HepG2 (cell line): ENCODE measurements around the gene WDR82. TPM values are rescaled to one million over a fixed set of nuclear protein-coding genes. Genes with fewer than 3 reads are reported as not detected.

Experiments used
- ERF ChIP-seq: IDR thresholded peaks from 2 replicates; pipeline ENCODE4 v1.6.1; 2018; ENCODE audit warnings: missing biosample characterization, missing genetic modification reagents
- HIVEP1 ChIP-seq: sonication (generic); formaldehyde crosslinking; IDR thresholded peaks from 2 replicates; pipeline ENCODE4 v1.4.0; 2020; ENCODE audit warnings: mild to moderate bottlenecking, missing genetic modification reagents
- KLF15 ChIP-seq: sonication (generic); formaldehyde crosslinking; IDR thresholded peaks from 2 replicates; pipeline ENCODE4 v1.8.1; 2023; ENCODE audit warnings: borderline replicate concordance, mild to moderate bottlenecking, inconsistent platforms, missing genetic modification reagents, mixed read lengths
- MIER3 ChIP-seq: IDR thresholded peaks from 2 replicates; pipeline ENCODE4 v1.6.1; 2016; ENCODE audit warnings: missing compliant biosample characterization, borderline replicate concordance
- NR3C1 ChIP-seq: sonication (generic); formaldehyde crosslinking; IDR thresholded peaks from 2 replicates; pipeline ENCODE4 v1.4.0; 2020; ENCODE audit warnings: missing genetic modification reagents
- NRL ChIP-seq: sonication (generic); formaldehyde crosslinking; IDR thresholded peaks from 2 replicates; pipeline ENCODE4 v1.5.0; 2020; ENCODE audit warnings: missing genetic modification reagents, mild to moderate bottlenecking, moderate library complexity, borderline replicate concordance
- SIN3B ChIP-seq: fragments of 150-350 bp; IDR thresholded peaks from 2 replicates; pipeline ENCODE4 v1.6.1; 2014; ENCODE audit warnings: low read length
- SMAD3 ChIP-seq: sonication (generic); formaldehyde crosslinking; IDR thresholded peaks from 2 replicates; pipeline ENCODE4 v1.4.0; 2020; ENCODE audit warnings: missing genetic modification reagents
- SNRNP70 ChIP-seq: fragments of 200-400 bp; formaldehyde crosslinking; IDR thresholded peaks from 2 replicates; pipeline ENCODE4 v1.6.1; 2017; ENCODE audit warnings: mild to moderate bottlenecking, low read depth, low read length, moderate library complexity
- SPEN ChIP-seq: sonication (generic); formaldehyde crosslinking; IDR thresholded peaks from 2 replicates; pipeline ENCODE4 v1.5.1; 2020; ENCODE audit warnings: low read depth, mild to moderate bottlenecking, missing genetic modification reagents
- ZNF20 ChIP-seq: sonication (generic); formaldehyde crosslinking; IDR thresholded peaks from 2 replicates; pipeline ENCODE4 v1.4.0; 2020; ENCODE audit warnings: mild to moderate bottlenecking, moderate library complexity, missing genetic modification reagents
- ZNF441 ChIP-seq: sonication (generic); formaldehyde crosslinking; IDR thresholded peaks from 2 replicates; pipeline ENCODE4 v1.7.0; 2021; ENCODE audit warnings: missing genetic modification reagents, borderline replicate concordance
- ZNF782 ChIP-seq: sonication (generic); formaldehyde crosslinking; IDR thresholded peaks from 2 replicates; pipeline ENCODE4 v1.4.0; 2020; ENCODE audit warnings: missing genetic modification reagents, mild to moderate bottlenecking, borderline replicate concordance
- polyA plus RNA-seq, 8 experiments: library from polyadenylated mRNA; depleted of rRNA in 3 of 8; stranded (reverse) in 7 of 8; unstranded in 1 of 8; fragments of >200 nt; fragmentation: Illumina TruSeq in 4 of 8; extraction: Trizol in 4 of 8; gene quantifications; 2 replicates each; pipeline versions ENCODE4 v1.2.1 to v1.2.3, GENCODE V29; 2011 to 2016; ENCODE audit warnings: low read depth in 4 of 8, missing spikeins in 1 of 8, mixed read lengths in 1 of 8; ENCODE audit not compliant: insufficient read depth in 1 of 8
- total RNA-seq, 5 experiments: library from RNA; depleted of rRNA; stranded (reverse); fragments of >200 nt; fragmentation: Illumina TruSeq; extraction: Trizol; gene quantifications; 2 replicates each; pipeline ENCODE4 v1.2.3, GENCODE V29; 2016; ENCODE audit warnings: low read depth in 1 of 5
- TF ChIP-seq, protein P1 (sequence below): sonication (generic); formaldehyde crosslinking; IDR thresholded peaks from 2 replicates; pipeline ENCODE4 v1.4.0; 2020; ENCODE audit warnings: missing genetic modification reagents, borderline replicate concordance
- TF ChIP-seq, protein P2 (sequence below): sonication (generic); formaldehyde crosslinking; IDR thresholded peaks from 2 replicates; pipeline ENCODE4 v1.5.0; 2020; ENCODE audit warnings: missing genetic modification reagents
- TF ChIP-seq, protein P3 (sequence below): sonication (generic); formaldehyde crosslinking; IDR thresholded peaks from 2 replicates; pipeline ENCODE4 v1.4.0; 2020; ENCODE audit warnings: missing genetic modification reagents
- TF ChIP-seq, protein P4 (sequence below): sonication (generic); formaldehyde crosslinking; IDR thresholded peaks from 2 replicates; pipeline ENCODE4 v1.8.0; 2022; ENCODE audit warnings: mild to moderate bottlenecking, missing genetic modification reagents; ENCODE audit not compliant: insufficient replicate concordance

Gene WDR82
- total and polyA plus RNA-seq, 2 of the 13 experiments (the other 11 are each of a cell fraction or from before 2014, with no cell fraction given) = 39.1 to 59.5 TPM

DNA sequence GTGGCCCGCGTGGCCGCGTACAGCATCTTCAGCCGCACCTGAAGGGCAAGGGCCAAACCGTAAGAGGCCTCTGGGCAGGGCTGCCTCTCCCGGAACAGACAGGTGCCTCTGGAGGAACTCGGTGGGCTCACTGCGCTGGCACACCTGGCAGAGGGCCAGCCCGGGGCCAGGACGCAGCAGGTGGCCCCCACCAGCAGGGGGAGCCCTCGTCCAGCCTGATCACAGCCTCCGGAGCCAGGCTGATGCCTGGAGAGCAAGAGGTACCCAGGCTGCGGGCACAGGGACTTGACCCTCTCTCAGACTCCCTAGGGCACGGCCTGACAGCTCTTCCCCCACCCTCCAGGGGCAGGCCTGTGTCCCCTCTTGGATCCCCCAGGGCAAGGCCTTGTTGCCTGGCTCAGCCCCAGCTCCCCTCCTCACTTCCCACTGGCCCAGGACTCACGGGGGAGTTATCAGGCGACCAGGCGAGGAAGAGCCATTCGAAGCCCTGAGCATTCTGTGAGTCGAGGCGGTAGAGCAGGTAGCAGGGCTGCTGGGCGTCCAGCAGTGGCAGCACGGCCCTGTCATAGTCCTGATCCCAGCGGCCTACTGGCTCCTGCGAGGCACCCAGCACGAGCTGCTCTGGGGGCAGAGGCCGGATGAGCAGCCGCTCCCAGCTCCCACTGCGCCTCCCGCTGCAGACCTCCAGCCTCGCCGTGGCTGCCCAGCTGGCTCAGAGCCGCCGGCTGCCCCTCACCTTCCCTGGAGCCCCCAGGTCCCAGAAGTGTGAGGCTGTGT, 46.8 kb downstream of the WDR82 start (continued):
- TF ChIP-seq, protein P1, sequence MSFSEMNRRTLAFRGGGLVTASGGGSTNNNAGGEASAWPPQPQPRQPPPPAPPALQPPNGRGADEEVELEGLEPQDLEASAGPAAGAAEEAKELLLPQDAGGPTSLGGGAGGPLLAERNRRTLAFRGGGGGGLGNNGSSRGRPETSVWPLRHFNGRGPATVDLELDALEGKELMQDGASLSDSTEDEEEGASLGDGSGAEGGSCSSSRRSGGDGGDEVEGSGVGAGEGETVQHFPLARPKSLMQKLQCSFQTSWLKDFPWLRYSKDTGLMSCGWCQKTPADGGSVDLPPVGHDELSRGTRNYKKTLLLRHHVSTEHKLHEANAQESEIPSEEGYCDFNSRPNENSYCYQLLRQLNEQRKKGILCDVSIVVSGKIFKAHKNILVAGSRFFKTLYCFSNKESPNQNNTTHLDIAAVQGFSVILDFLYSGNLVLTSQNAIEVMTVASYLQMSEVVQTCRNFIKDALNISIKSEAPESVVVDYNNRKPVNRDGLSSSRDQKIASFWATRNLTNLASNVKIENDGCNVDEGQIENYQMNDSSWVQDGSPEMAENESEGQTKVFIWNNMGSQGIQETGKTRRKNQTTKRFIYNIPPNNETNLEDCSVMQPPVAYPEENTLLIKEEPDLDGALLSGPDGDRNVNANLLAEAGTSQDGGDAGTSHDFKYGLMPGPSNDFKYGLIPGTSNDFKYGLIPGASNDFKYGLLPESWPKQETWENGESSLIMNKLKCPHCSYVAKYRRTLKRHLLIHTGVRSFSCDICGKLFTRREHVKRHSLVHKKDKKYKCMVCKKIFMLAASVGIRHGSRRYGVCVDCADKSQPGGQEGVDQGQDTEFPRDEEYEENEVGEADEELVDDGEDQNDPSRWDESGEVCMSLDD (CRISPR knock-in tag) = no peak
- 0 out of 2 replicates have a peak, but pooled peaks have one; percentile 11 for TF ChIP-seq HIVEP1
- TF ChIP-seq, protein P2, sequence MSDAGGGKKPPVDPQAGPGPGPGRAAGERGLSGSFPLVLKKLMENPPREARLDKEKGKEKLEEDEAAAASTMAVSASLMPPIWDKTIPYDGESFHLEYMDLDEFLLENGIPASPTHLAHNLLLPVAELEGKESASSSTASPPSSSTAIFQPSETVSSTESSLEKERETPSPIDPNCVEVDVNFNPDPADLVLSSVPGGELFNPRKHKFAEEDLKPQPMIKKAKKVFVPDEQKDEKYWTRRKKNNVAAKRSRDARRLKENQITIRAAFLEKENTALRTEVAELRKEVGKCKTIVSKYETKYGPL (CRISPR knock-in tag) = no peak
- TF ChIP-seq ZNF20 (CRISPR knock-in tag) = no peak
- 0 out of 2 replicates have a peak, but pooled peaks have one; percentile 35 for TF ChIP-seq NRL (CRISPR knock-in tag)
- no peak for TF ChIP-seq SMAD3 (CRISPR knock-in tag)
- no peak for TF ChIP-seq SNRNP70
- TF ChIP-seq MIER3 (CRISPR knock-in tag) = peak; percentile 41; the same call in 1 of the 2 replicates
- TF ChIP-seq NR3C1 (CRISPR knock-in tag) = no peak
- TF ChIP-seq ZNF441 = no peak
- TF ChIP-seq, protein P3, sequence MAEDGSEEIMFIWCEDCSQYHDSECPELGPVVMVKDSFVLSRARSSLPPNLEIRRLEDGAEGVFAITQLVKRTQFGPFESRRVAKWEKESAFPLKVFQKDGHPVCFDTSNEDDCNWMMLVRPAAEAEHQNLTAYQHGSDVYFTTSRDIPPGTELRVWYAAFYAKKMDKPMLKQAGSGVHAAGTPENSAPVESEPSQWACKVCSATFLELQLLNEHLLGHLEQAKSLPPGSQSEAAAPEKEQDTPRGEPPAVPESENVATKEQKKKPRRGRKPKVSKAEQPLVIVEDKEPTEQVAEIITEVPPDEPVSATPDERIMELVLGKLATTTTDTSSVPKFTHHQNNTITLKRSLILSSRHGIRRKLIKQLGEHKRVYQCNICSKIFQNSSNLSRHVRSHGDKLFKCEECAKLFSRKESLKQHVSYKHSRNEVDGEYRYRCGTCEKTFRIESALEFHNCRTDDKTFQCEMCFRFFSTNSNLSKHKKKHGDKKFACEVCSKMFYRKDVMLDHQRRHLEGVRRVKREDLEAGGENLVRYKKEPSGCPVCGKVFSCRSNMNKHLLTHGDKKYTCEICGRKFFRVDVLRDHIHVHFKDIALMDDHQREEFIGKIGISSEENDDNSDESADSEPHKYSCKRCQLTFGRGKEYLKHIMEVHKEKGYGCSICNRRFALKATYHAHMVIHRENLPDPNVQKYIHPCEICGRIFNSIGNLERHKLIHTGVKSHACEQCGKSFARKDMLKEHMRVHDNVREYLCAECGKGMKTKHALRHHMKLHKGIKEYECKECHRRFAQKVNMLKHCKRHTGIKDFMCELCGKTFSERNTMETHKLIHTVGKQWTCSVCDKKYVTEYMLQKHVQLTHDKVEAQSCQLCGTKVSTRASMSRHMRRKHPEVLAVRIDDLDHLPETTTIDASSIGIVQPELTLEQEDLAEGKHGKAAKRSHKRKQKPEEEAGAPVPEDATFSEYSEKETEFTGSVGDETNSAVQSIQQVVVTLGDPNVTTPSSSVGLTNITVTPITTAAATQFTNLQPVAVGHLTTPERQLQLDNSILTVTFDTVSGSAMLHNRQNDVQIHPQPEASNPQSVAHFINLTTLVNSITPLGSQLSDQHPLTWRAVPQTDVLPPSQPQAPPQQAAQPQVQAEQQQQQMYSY = no peak
- TF ChIP-seq ERF = no peak
- TF ChIP-seq, protein P4, sequence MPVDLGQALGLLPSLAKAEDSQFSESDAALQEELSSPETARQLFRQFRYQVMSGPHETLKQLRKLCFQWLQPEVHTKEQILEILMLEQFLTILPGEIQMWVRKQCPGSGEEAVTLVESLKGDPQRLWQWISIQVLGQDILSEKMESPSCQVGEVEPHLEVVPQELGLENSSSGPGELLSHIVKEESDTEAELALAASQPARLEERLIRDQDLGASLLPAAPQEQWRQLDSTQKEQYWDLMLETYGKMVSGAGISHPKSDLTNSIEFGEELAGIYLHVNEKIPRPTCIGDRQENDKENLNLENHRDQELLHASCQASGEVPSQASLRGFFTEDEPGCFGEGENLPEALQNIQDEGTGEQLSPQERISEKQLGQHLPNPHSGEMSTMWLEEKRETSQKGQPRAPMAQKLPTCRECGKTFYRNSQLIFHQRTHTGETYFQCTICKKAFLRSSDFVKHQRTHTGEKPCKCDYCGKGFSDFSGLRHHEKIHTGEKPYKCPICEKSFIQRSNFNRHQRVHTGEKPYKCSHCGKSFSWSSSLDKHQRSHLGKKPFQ (CRISPR knock-in tag) = no peak
- no peak for TF ChIP-seq ZNF782 (CRISPR knock-in tag)
- TF ChIP-seq SPEN = no peak
- no peak for TF ChIP-seq KLF15
- no peak for TF ChIP-seq SIN3B
